CD4-positive, alpha-beta T cell (primary cell): Measurements from ENCODE around the gene CCR6. TPM values are rescaled to one million over a fixed set of nuclear protein-coding genes. Genes with fewer than 3 reads are reported as not detected.

Source experiments
- ATAC-seq: fragments of 200-7000 bp; cut with Tn5 transposase; one replicate; pipeline ENCODE4 v1.10.0; 2022; ENCODE audit warnings: mild to moderate bottlenecking; ENCODE audit not compliant: poor library complexity
- CTCF ChIA-PET: fragments of 350-600 bp; sonication (Branson Sonifier 250); formaldehyde crosslinking; loops from one replicate; lab custom pipeline; 2021; ENCODE audit warnings: antibody characterized with exemption, inconsistent platforms; lab: Charles Lee
- POLR2A ChIA-PET: fragments of 350-600 bp; sonication (Branson Sonifier 250); formaldehyde crosslinking; loops from one replicate; lab custom pipeline; 2021; ENCODE audit warnings: antibody characterized with exemption, inconsistent platforms; lab: Charles Lee
- DNase-seq, 14 experiments: peaks; one replicate each; pipeline ENCODE4 v3.0.0-alpha.2; 2013 to 2020; ENCODE audit warnings: mixed read lengths in 2 of 14
- H3K27ac ChIP-seq, 2 donors: one replicate each; pipeline versions ENCODE4 v1.5.1 to v1.7.0; 2013; ENCODE audit warnings: low read length in 2 of 2, low read depth in 1 of 2, mild to moderate bottlenecking in 1 of 2
- H3K27me3 ChIP-seq, 2 experiments: 1 replicate in 1 of 2; 2 replicates in 1 of 2; pipeline versions ENCODE4 v1.6.1 to v1.7.0; 2013; ENCODE audit warnings: low read length in 2 of 2, control low read depth in 1 of 2, mild to moderate bottlenecking in 1 of 2, moderate library complexity in 1 of 2; ENCODE audit not compliant: insufficient read depth in 2 of 2, control insufficient read depth in 1 of 2
- H3K36me3 ChIP-seq: one replicate; pipeline ENCODE4 v1.6.1; 2013; ENCODE audit warnings: low read length, control low read depth; ENCODE audit not compliant: insufficient read depth
- H3K4me1 ChIP-seq: one replicate; pipeline ENCODE4 v1.6.1; 2013; ENCODE audit warnings: low read length, control low read depth; ENCODE audit not compliant: insufficient read depth
- H3K4me3 ChIP-seq: one replicate; pipeline ENCODE4 v1.5.1; 2013; ENCODE audit warnings: mild to moderate bottlenecking, low read length, moderate library complexity
- H3K9me3 ChIP-seq, 2 experiments: 1 replicate in 1 of 2; 2 replicates in 1 of 2; pipeline versions ENCODE4 v1.6.1 to v1.7.0; 2013; ENCODE audit warnings: low read length in 2 of 2, mild to moderate bottlenecking in 2 of 2, control low read depth in 1 of 2, moderate library complexity in 1 of 2; ENCODE audit not compliant: control insufficient read depth in 1 of 2, insufficient read depth in 1 of 2
- H3K27ac Mint-ChIP-seq: one replicate; pipeline ENCODE4 v1.8.0; 2020; ENCODE audit warnings: mixed read lengths
- H3K27me3 Mint-ChIP-seq: one replicate; pipeline ENCODE4 v1.8.0; 2021; ENCODE audit warnings: mixed read lengths
- H3K36me3 Mint-ChIP-seq: one replicate; pipeline ENCODE4 v1.8.0; 2021; ENCODE audit warnings: low read depth, mixed read lengths
- H3K4me1 Mint-ChIP-seq: one replicate; pipeline ENCODE4 v1.8.0; 2021; ENCODE audit warnings: low read depth, mixed read lengths
- H3K4me3 Mint-ChIP-seq: one replicate; pipeline ENCODE4 v1.8.0; 2020; ENCODE audit warnings: mild to moderate bottlenecking, mixed read lengths
- H3K9me3 Mint-ChIP-seq: one replicate; pipeline ENCODE4 v1.8.0; 2020; ENCODE audit warnings: mixed read lengths
- CTCF ChIP-seq: fragments of 200-600 bp; IDR thresholded peaks from one replicate; pipeline ENCODE4 v1.8.0; 2022; ENCODE audit warnings: antibody characterized with exemption, mild to moderate bottlenecking
- intact Hi-C, 2 experiments: fragments of 100-400 bp; cut with DNase I in 1 of 2; cut with micrococcal nuclease in 1 of 2; formaldehyde crosslinking; loops; one replicate each; pipeline versions ENCODE4 v1.15.1 to v1.9.0; 2023 to 2025; cut with DNase I, micrococcal nuclease
- total RNA-seq, 174 experiments: library from RNA in 2 of 174; stranded (reverse) in 2 of 174; gene quantifications; one replicate each; pipeline ENCODE4 v1.2.3 and lab custom pipeline; 2021 to 2026

CCR6 gene
- total RNA-seq, 2 experiments from 2014 or later, result 13.6 to 15.9 TPM

- ChIA-PET CTCF (no interaction called here), POLR2A (interaction anchor here (0.9 to 1.3 kb wide), 4 partner anchors 16 to 57 kb away, joined by 3 to 5 read pairs (median 4); no protein-coding TSS in a partner anchor)
- Histone ChIP-seq H3K4me3 (no peak overlapping the region), H3K27me3 (no peaks in the 10 kb centered on the region), H3K9me3 (no peaks in the 10 kb centered on the region), H3K27ac (no peak overlapping the region), H3K4me1 (peaks cover 54% of the 10 kb centered on the region), H3K36me3 (no peaks in the 10 kb centered on the region)
- Mint-ChIP-seq H3K27ac (peak overlapping the region; percentile 57), H3K27me3 (no peaks in the 10 kb centered on the region), H3K36me3 (no peaks in the 10 kb centered on the region), H3K4me3 (no peak overlapping the region), H3K4me1 (peaks cover 52% of the 10 kb centered on the region), H3K9me3 (no peaks in the 10 kb centered on the region)
- DNase-seq (peak in 4 of 14 experiments; percentile 36 to 82 (median 70)), ATAC-seq (peak; percentile 83)
- no peak for TF ChIP-seq CTCF
- intact Hi-C loops, result no loop called here
Observed at GRCh38 chr6:167098825-167099225, 24.1 kb upstream of the CCR6 start.

GRCh38 chr6:167099707-167100106 is 23.2 kb upstream of the CCR6 start:
- Mint-ChIP-seq H3K27me3 (no peaks in the 10 kb centered on the region), H3K36me3 (no peaks in the 10 kb centered on the region), H3K4me1 (peaks cover 43% of the 10 kb centered on the region), H3K9me3 (no peaks in the 10 kb centered on the region), H3K4me3 (no peak overlapping the region), H3K27ac (no peak overlapping the region)
- Histone ChIP-seq H3K27me3 (no peaks in the 10 kb centered on the region), H3K4me1 (peaks cover 51% of the 10 kb centered on the region), H3K9me3 (no peaks in the 10 kb centered on the region), H3K36me3 (no peaks in the 10 kb centered on the region), H3K4me3 (no peak overlapping the region), H3K27ac (no peak overlapping the region)
- no peak for TF ChIP-seq CTCF
- ChIA-PET CTCF (no interaction called here), POLR2A (no interaction called here)
- DNase-seq, result no peak
- no peak for ATAC-seq
- intact Hi-C loops, result no loop called here

- ATAC-seq, result no peak
- Histone ChIP-seq H3K36me3 (no peaks in the 10 kb centered on the region), H3K4me1 (peaks cover 46% of the 10 kb centered on the region), H3K4me3 (no peak overlapping the region), H3K27ac (no peak overlapping the region), H3K27me3 (no peaks in the 10 kb centered on the region), H3K9me3 (no peaks in the 10 kb centered on the region)
- H3K9me3 Mint-ChIP-seq, result no peaks in the 10 kb centered on the region
- POLR2A ChIA-PET, result no interaction called here
- CTCF ChIA-PET, result no interaction called here
- intact Hi-C loops, result no loop called here
- no peaks in the 10 kb centered on the region for H3K27me3 Mint-ChIP-seq
- DNase-seq, result no peak
- no peak overlapping the region for H3K27ac Mint-ChIP-seq
- peaks cover 38% of the 10 kb centered on the region for H3K4me1 Mint-ChIP-seq
- no peak for TF ChIP-seq CTCF
- H3K36me3 Mint-ChIP-seq, result no peaks in the 10 kb centered on the region
- H3K4me3 Mint-ChIP-seq, result no peak overlapping the region
Observed at GRCh38 chr6:167100241-167100674, 22.6 kb upstream of the CCR6 start.
